HG03457 (cell line): ENCODE results near the gene CLDN16.

Source experiments
- ATAC-seq: cut with Tn5 transposase; IDR thresholded peaks from one replicate; pipeline ENCODE4 v1.9.1; 2021; ENCODE audit warnings: moderate number of reproducible peaks; ENCODE audit not compliant: unreplicated experiment

The CLDN16 gene

DNA sequence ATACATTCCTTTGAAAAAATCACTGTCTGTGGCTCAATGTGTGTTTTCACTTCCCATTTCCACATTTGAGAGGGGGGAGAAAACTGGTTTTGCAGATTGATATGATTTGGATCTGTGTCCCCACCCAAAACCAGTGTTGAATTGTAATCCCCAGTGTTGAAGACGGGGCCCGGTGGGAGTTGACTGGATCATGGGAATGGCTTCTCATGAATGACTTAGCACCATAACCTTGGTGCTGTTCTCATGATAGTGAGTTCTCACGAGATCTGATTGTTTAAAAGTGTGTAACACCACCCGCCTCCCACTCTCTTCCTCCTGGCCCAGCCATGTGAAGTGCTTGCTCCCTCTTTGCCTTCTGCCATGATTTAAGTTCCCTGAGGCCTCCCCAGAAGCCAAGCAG is 45.7 kb downstream of the CLDN16 start:
- no peak for ATAC-seq

DNA sequence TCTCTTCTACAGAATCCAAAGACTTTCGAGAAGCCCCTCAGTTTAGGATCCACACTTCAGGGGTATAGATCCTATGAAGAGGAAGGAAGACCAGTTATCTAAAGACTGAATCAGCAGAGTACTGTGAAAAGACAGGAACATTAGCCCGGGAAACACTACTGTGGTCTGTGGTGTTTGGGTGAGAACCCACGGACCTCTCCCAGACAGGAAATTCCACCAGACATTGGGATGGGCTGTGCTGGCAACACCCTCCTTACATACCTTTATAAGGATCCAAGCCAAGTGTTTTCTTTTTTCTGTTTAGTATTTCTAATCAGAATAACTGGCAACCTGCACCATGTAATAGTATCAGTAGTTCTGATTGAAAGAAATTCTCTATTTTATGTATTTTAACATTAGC is 47.7 kb downstream of the CLDN16 start:
- ATAC-seq = no peak

DNA sequence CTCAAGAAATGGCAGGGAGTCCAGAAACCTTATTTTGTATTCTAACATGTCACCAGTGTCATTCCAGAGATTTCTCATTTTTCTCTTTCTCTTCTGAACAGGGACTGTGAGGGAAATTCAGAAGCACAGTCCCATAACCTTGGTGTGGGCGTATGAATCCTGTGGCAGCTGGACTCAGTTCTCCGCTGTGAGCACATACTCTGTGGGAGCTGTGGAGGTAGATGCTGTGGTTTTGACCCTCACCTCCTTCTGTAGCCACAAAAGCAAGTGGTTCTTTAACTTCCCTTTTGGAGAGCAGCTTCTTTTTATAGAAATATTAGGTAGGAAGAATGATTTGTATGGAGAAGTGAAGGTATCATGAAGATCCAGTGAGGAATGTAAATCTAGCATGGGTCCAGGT is 48.4 kb downstream of the CLDN16 start:
- ATAC-seq = no peak

DNA sequence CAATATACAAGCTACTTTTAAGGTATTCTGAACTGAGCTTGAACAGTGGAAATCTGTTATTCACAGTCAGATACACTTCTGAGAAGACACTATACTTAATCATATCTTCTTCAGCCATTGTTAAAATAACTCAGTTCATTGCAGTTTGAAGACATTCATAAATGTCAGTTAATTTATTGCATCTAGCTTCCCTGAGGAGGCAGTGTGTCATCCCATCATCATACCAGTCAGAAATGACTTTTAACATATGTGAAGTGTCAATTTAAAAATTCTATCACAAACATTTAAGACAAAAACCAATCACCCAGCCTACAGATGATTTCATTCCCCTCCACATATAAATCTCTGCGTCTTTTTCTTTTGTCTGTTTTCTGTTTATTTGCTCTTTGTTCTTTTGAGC is 54.3 kb downstream of the CLDN16 start:
- ATAC-seq = no peak

DNA sequence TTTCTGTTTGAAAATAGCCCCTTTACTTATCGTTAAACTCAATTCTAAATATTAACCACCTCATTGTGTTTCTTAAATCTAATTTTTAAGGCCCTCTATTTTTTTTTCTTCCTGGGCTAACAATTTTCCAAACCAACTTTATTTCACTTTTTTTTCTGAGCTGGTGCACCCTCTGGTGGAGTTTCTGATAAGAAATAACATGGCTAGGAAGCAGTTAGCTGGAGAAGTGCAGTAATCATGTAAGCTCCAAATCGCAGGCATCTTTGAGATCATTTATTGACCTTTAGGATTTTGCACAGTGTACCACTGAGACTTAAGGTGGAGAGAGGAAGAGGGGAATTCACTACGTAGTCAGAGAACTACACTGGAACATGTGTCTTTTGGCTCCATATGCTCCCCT is 55.3 kb downstream of the CLDN16 start:
- ATAC-seq = no peak

DNA sequence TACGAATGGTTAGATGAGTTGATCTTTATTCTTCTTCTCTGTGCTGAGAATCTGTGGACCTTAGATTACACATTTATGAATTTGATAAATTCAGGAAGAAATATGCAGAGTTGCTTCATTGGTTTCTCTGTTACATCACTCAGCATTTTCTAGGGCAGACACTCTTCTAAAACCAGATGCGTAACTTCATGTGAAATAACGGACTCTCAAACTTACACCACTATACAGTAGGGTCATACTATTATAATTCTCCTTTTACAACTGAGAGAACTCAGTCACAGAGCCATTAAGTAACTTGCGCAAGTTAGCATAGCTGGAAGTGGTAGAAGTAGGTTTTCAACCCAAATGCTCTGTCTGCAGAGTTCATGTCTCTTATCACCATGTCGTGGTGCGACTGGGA is 56.0 kb downstream of the CLDN16 start:
- ATAC-seq = no peak

DNA sequence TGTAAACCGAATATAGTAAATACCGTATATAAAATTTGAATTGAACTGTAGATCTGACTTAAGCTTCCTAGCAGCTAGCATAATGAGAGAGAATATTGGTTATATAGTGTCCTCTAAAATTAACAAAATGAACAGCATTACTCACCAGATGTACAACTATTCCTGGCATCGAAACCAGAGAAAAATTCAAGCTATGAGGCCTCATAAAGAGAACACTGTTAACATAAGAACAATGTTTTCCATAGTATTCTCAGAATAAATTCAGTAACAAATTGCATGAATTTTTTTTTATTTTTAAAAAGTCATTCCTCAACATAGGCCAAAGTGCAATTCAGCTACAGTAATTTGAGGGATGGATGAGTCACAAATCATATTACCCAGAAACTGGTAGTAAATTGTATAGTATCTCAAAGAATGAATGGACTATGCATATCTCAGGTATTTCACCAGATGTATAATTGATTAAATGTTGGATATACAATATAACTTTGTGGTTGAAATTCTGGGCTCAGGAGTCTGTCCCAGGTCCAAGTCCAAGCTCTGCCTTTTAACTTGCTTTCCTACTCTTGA is 56.7 kb downstream of the CLDN16 start:
- ATAC-seq = no peak

DNA sequence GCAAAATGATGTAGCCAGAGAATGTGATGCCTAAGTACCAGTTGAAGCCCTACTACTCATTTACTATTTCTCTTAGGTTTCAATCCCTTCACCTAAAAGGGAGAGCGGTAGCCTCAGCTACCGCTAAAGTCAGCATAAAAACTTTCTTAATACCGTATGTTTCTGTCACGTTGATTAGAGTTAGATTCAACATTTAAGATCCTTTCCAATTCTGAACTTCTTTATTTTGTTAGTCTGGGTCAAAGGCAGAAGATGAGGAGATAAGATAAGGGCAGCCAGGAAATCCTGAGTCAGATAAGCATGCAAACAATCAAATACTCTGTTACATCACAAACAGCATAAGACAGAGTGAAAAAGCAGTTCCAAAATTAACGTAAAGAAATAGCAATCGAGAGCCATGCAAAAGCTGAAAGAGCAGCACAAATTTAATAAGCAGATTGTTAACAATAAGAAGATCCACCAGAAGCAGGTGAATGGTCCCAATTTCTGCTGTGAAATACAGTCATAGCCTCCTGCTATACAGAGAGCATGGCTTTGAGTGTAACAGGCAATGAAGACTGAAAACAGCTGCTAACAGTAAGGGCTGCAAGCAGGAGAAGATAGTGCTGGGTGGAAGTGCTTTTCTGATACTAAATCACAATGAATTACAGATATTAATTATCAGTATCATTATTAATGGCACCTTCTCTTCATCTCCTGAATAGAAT is 58.8 kb downstream of the CLDN16 start:
- ATAC-seq = no peak

DNA sequence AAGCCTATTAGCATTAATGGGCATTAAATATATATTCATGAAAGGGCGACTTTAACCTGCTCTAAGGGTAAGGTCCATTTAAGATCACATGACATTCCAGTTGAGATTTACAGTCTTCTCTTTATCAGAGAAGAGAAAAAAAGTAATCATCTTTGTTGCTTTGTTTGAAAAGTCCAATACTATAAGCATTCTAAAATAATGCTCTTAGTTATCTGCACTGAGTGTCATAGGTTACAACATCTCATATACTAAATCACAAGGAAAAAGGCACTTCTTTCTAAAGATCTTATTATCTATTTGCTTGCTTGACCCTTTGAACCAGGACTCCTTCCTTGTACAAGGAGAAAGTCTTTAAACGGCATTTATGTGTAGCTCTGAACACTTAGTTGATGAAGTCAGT is 60.3 kb downstream of the CLDN16 start:
- ATAC-seq = no peak

DNA sequence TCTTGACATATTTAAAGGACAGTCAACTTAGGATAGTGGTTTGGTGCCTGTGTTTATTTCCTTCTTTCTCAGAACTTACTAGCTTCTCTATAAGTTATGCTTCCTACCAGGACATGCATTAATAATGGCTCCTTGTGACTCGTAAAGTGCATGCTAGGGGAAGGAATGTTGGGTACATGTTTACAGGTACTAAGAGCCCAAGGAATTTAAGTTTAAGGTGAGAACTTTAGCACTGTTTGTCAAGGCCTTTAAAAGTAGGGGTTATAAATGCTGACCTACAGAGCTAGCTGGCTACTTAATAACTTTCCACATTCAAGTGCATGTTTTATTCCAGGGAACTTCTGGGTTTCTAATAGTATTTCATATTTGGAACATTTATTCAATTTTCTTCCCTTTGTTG is 61.8 kb downstream of the CLDN16 start, which contains the start of gene TMEM207:
TMEM207 (minus strand) TSS at position 101 of the 400 bp plus-strand sequence; CDS start at position 9, 92 bp downstream.
- no peak for ATAC-seq

DNA sequence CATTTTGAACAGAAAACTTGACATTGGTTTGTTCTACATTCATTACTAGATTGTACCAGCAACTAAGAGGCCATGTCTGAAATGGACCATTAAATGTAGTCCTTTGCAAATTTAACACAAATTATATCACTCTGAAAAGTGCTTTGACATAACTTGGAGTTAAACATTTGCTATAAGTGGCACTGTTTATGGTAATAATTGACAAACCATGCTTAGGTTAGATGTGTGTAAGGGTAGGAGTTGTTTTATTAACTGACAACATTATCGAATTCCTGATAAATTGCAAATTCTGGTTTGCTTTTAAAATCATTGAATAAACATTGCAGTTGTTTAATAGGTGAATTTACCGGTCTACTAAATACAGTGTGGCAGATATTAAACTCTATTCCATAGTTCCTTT is 67.9 kb downstream of the CLDN16 start:
- ATAC-seq = no peak

DNA sequence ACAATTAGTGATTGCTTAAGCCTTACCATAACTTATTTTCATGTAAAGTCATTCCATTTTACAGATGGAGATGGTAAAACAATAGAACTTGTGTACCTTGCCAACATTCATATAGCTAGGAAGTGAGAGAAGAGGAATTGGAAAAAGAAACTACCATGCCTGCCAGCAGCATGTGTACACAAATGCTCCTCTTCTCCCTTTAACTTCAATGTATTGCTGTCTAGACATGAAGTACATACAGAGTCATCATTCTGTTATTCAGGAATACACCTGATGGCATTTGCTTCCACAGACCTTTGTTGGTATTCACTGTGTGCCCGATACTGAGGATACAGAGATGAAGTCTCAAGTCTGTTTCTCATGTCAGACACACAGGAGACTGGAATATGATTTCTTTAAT is 68.8 kb downstream of the CLDN16 start:
- ATAC-seq = no peak

DNA sequence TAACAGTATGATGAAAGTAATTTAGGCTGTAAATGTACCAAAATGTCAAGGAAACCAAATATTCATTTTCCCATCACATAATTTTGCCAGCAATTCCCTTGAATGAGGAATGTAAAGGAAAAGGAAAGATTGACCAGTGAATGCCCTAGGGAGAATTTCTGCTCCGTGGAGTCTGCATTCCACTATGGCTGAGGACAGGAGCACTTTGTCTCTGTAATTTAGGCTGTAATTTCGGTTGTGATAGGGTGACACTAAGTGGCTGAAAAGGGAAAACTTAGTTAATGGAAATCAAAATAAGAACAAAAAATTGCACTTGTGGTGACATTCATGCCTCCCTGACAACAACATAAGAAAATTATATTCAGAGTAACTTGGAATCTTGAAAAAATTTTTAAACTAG is 70.1 kb downstream of the CLDN16 start:
- no peak for ATAC-seq
